ENCODE measurements around the gene CARMIL3.
"Not testable (repeated sequence)": the region's sequence is repeated elsewhere in the genome, so short reads cannot be mapped to it uniquely, and the experiment has no call there.

The CARMIL3 gene

GRCh38 chr14:24037658-24038037, 14.2 kb upstream of the CARMIL3 start:
- DNase-seq: no peak

DNA sequence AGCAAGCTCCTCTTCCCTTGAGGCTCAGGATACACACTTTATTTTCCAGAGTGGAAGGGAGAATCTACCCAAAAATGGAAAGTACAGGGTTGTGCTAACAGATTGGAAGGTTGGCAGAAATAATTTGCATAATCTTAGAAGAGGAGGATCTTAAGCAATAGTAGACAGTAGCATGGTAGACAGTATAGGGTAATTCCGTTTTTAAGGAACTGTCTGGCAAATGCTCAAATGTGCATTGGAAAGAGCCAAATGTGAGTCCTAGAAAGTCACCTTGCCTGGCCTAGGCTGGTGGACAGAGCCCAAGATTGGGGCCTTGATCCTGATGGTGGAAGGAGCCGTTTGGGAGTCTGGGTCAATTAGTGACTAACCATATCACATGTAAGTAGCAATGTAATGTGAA, 13.1 kb upstream of the CARMIL3 start:
- DNase-seq: no peak

DNA sequence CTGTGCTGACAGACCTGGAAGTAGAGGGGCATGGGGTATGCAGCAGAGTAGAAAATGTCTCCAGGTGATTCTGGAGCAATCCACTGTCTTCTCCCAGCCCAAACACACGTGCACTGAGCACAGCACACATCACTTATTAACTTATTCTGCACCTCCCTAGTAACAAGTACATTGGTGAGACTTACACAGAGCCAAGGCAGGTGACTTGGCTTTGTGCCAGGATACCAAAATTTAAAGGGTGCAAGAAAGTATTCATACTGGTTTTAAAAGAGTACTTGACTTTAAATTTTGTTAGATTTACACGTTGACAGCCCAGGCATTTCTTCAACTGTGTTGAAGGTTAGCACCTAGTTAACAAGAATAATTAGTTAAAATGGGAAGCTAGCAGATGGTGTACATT, 11.1 kb upstream of the CARMIL3 start:
- no peak for DNase-seq

GRCh38 chr14:24042746-24043145, 9.1 kb upstream of the CARMIL3 start:
- peak; percentile 32 for DNase-seq

DNA sequence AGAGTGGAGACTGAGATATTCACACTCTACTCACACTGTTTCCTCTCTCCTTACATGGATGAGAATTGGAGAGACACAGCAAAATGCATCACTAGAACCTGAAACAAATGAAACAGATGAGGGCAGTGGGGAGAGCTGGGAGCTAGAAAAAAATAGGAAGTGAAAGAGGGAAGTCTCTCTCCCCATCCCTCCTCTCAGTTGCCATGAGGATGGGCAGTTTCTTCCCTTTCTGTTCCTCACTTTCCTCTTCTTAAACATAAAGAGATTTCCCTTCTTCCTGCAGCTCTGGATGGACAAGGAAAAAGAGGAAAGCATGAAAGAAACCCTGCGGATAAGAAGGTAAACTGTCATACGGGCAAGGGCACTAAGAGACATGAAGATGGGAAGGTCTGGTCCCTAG, 2.8 kb upstream of the CARMIL3 start:
- not testable (repeated sequence) for DNase-seq

DNA sequence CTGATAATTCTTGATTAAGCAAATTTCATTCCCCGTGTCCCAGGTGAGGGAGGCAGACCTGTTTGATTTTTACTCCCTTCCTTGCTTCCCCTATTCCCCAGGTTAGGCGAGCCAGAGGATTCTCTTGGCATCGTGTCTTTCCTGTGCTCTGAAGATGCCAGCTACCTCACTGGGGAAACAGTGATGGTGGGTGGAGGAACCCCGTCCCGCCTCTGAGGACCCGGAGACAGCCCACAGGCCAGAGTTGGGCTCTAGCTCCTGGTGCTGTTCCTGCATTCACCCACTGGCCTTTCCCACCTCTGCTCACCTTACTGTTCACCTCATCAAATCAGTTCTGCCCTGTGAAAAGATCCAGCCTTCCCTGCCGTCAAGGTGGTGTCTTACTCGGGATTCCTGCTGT, 1.1 kb upstream of the CARMIL3 start:
- not testable (repeated sequence) for DNase-seq

DNA sequence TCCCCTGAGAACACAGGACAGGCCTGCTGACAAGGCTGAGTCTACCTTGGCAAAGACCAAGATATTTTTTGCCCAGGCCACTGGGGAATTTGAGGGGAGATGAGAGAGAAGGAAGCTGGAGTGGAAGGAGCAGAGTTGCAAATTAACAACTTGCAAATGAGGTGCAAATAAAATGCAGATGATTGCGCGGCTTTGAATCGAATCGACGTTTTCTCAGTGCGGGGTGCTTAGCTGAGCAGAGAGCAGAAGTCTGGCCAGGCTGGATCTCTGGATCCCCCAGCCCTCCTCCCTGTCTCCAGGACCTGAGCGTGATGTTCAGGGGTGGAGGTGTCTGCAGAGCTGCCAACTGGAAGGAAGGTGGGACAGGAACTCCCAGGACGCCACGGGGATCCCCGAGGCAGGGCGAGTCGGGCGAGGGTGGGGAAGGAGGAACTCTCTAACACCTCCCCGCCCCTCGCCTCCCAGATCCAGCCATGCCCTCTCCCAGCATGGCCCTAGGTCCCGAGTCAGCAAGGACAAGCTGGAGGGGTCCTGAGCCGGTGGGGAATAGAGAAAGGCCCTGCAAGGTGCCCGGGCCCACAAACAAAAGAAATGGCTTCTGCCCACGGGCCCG, 527 bp upstream of the CARMIL3 start:
- DNase-seq: peak; percentile 62

DNA sequence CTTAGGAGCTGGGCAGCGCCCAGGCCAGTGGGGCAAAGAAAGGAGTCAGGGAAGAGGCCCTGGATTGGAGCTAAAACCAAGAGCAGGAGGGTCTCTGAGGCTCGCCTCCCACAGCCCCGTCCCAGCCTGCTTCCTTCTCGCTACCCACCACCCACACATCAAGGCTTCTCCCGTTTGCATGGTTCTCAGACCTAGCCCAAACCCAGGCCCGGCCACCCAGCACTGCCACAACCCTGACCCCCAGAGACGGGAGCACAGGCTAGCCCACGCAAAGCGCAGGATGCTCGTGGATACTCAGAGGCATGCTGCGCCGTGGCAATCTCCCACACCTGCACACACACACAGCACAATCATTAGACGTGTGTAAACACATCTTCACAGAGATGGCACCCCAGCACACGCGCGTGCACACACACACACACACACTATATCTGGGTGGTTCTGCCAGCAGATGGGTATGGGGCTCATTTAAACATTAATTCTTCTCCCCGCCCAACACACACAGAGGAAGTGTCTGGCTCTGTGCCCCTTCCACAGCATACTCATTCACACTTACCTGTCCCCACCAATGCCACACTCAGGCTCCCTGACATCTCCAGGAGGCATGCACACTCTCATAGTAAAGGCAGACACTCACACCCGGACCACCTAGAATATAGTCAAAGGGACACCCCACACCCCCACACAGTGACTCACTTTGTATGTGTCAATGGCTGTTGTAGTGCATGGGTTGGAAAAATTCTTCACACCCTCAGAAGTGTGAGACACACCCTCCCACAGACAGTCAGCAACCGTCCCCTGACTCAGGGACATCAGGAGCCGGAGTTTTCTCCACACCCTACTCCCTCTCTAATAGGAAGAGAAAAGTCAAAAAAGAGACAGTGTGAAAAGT, 1.1 kb downstream of the CARMIL3 start:
- no peak for DNase-seq

DNA sequence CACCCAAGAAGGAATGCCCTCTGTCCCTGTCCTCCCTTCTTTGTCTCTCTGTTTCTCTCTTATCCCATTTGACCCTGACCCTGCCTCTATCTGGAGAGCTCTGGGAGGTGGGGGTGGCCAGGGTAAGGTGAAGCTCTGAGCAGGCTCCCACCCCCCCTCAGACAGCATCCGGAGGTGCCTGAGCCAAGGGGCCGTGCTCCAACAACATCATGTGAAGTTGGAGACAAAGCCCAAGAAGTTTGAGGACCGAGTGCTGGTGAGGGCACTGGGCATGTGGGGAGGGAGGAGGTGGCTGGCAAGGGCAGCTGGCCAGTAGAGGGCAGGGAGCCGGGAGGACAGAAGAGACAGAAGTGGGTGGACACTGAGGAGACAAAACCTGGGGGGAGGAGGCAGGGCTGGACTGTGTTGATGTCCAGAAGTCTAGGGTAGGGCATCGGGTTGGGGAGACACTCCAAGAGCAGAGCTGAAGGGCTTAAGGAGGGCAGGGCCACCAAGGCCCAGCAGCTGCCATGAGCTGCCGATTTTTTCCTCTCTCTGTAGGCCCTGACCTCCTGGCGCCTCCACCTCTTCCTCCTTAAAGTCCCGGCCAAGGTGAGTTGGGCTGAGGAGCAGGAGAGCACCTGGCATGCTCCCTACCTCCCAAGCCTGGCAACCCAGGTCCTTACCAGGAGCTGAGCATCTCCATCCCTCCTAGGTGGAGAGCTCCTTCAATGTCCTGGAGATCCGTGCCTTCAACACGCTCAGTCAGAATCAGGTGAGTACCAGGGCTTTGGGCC, 1.9 kb downstream of the CARMIL3 start:
- no peak for DNase-seq

GRCh38 chr14:24054324-24054641, 2.5 kb downstream of the CARMIL3 start:
- DNase-seq: no peak

DNA sequence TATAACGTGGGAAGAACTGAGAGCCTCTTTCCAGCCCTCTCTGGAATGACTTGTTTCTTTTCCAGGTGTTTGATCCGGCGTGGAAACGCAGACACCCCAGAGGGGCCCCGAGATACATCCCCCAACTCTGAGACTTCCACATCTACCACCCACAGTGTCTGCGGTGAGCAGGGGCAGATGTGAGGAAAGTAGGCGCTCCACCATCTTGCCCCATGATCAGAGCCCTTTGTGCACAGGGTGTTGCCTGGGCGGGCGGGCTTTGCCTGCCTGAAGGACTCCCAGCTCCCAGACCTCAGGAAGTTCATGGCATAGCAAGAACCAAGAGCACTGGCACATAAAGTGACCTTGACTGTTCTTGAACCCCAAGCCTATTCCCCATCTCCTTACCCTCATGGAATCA, 2.8 kb downstream of the CARMIL3 start:
- no peak for DNase-seq

- DNase-seq: no peak
These were observed 4.4 kb downstream of the CARMIL3 start for GRCh38 chr14:24055971-24056799.

DNA sequence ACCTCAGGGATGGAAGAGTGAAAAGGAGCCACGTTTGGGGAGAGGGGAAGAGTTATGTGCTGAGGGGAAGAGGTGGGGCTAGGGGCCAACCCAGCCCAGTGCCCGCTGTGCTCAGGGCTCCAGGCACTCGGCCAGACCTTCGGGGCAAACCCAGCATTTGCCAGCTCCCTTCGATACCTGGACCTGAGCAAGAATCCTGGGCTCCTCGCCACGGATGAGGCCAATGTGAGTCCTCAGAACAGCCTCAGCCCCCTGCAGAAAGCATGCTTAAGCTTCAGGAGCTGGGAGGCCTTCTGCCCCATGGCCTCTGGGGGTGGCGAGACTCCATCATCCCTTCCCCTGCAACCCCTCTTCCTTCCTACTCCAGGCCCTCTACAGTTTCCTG, 5.0 kb downstream of the CARMIL3 start:
- DNase-seq: no peak

DNA sequence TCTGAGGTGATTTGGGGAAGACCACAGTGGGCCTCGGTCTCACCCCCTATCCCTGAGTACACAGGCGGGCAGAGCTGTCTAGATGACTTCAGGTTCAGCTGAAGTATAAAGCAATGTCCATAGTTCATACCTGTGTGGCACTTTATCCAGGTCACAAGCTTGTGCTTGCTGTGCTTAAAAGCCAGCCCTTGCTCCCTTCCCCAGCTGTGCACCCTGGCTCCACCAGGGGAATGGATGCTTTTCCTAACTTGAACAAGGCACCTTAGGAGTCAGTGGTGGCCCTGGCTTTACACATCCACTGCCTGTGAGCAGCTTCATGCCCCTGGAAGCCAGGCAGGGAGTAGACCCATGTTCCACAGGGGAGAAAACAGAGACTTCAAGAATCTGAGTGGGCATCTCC, 5.5 kb downstream of the CARMIL3 start:
- DNase-seq: no peak

- DNase-seq: no peak
These were observed 6.1 kb downstream of the CARMIL3 start for GRCh38 chr14:24057867-24058259.

- DNase-seq: peak; percentile 60
These were observed 6.6 kb downstream of the CARMIL3 start for GRCh38 chr14:24058260-24058950.

- DNase-seq: no peak
These were observed 7.2 kb downstream of the CARMIL3 start for GRCh38 chr14:24058951-24059475.

DNA sequence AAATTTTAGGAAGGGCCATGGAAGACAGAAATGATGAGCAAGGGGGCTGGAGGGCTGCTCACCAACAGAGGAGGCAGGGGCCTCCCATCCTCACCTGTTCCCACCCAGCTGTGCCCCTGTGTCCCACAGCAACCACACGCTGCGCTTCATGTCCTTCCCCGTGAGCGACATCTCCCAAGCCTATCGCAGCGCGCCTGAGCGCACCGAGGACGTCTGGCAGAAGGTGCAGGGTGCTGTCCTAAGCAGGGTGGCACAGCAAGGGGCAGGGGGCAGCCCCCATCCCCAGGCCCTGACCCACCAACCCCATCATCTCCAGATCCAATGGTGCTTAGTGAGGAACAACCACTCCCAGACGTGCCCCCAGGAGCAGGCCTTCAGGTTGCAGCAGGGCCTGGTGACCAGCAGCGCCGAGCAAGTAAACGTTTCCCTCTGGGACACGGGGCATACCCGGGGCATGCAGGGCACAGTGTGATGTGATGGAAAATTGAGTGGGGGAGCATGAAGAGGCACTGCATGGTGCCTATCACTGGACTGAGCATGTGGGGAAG, 8.1 kb downstream of the CARMIL3 start:
- DNase-seq: no peak

- DNase-seq: no peak
These were observed 8.6 kb downstream of the CARMIL3 start for GRCh38 chr14:24060443-24060842.

DNA sequence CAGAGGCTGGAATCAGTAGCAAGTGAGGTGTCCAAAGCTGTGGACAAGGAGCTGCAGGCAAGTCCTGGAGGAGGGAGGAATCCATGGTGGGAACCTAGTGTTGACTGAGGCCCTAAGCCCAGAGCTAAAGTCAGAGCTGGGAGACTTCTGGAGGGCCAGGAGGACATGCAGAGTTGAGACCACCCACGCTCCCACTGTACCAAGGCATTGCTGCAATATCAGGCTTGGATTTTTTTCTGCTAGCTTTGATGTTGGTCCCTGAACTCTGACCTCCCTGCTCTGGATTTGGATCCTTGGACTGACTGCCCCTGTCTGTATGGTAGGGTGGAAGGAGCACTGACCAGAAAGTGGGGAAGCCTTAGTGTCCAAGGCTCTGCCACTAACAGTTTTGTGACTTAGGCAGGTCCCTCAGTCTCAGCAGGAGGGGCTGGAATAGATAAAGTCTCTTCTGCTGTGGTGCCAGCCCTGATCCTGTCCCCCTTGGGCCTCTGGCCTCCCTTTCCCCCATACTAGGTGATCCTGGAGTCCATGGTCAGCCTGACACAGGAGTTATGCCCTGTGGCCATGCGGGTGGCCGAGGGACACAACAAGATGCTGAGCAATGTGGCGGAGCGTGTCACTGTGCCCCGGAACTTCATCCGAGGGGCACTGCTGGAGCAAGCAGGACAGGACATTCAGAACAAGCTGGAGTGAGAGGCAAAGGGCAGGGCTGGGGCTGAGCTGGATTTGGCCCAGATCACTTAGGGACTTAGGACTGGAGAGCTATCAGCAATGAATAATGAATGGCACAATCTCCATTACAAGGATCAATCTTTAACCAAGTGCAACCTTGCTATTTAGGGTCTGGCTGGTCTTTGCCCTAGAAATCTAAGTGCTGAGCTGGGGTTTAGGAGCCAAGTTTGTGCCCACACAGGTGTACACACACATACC, 9.4 kb downstream of the CARMIL3 start:
- no peak for DNase-seq
